A673 (cell line): ENCODE measurements around the gene DMKN. TPM values are rescaled to one million over a fixed set of nuclear protein-coding genes. Genes with fewer than 3 reads are reported as not detected.

Experiments used
- BruUV-seq: library from RNA; stranded (reverse); fragments of 400-500 nt; replicated peaks from 2 replicates; lab custom pipeline; 2021; lab: Mats Ljungman, UMichigan
- CTCF ChIA-PET: fragments of 300-600 bp; sonication (Branson Sonifier 250); formaldehyde crosslinking; loops from one replicate; lab custom pipeline; 2022; ENCODE audit warnings: antibody characterized with exemption; lab: Charles Lee
- POLR2A ChIA-PET: fragments of 300-600 bp; sonication (Branson Sonifier 250); formaldehyde crosslinking; loops from one replicate; lab custom pipeline; 2022; ENCODE audit warnings: antibody characterized with exemption; ENCODE audit not compliant: low non-redundant PET; lab: Charles Lee
- DNase-seq: peaks from one replicate; pipeline ENCODE4 v3.0.0-alpha.2; 2015; ENCODE audit warnings: low spot score
- H3K27ac ChIP-seq: fragments of 200-600 bp; sonication (generic); 2 replicates; pipeline ENCODE4 v1.5.1; 2016; ENCODE audit warnings: mixed run types, low read depth, mild to moderate bottlenecking, mixed read lengths, antibody characterized with exemption, low read length; ENCODE audit not compliant: poor library complexity, severe bottlenecking
- H3K27me3 ChIP-seq: fragments of 200-600 bp; sonication (generic); replicated peaks from 2 replicates; pipeline ENCODE4 v1.6.1; 2017; ENCODE audit warnings: mixed run types, low read depth, mild to moderate bottlenecking, mixed read lengths, antibody characterized with exemption, low read length; ENCODE audit not compliant: insufficient read depth, poor library complexity
- H3K36me3 ChIP-seq: fragments of 200-600 bp; sonication (generic); 2 replicates; pipeline ENCODE4 v1.6.1; 2016; ENCODE audit warnings: mixed run types, mild to moderate bottlenecking, mixed read lengths, antibody characterized with exemption, low read length; ENCODE audit not compliant: insufficient read depth, poor library complexity, severe bottlenecking
- H3K4me1 ChIP-seq: fragments of 200-600 bp; sonication (generic); 2 replicates; pipeline ENCODE4 v1.6.1; 2017; ENCODE audit warnings: mixed run types, mild to moderate bottlenecking, mixed read lengths, antibody characterized with exemption, low read length; ENCODE audit not compliant: insufficient read depth, poor library complexity, severe bottlenecking
- H3K4me3 ChIP-seq: fragments of 200-600 bp; sonication (generic); 2 replicates; pipeline ENCODE4 v1.5.1; 2016; ENCODE audit warnings: low read depth, mixed run types, mild to moderate bottlenecking, mixed read lengths, low read length; ENCODE audit not compliant: poor library complexity, severe bottlenecking
- H3K9me3 ChIP-seq: fragments of 200-600 bp; sonication (generic); 2 replicates; pipeline ENCODE4 v1.6.1; 2016; ENCODE audit warnings: mixed run types, low read depth, mild to moderate bottlenecking, mixed read lengths, antibody characterized with exemption, low read length; ENCODE audit not compliant: poor library complexity, severe bottlenecking
- CTCF ChIP-seq: fragments of 300-800, 200-600 bp; sonication (generic); conservative IDR thresholded peaks from 2 replicates; pipeline ENCODE4 v1.5.1; 2017; ENCODE audit warnings: low read depth, mild to moderate bottlenecking, antibody characterized with exemption, low read length, moderate library complexity, mixed read lengths
- EZH2 ChIP-seq: fragments of 200-600 bp; sonication (generic); IDR thresholded peaks from 2 replicates; pipeline ENCODE4 v1.6.1; 2017; ENCODE audit warnings: borderline replicate concordance, low read depth, mild to moderate bottlenecking, mixed read lengths, antibody characterized with exemption, low read length; ENCODE audit not compliant: poor library complexity, severe bottlenecking
- intact Hi-C: fragments of 100-400 bp; cut with micrococcal nuclease; formaldehyde crosslinking; loops from one replicate; pipeline ENCODE4 v1.10.0; 2022; ENCODE audit not compliant: unreplicated experiment
- total RNA-seq: library from RNA; stranded (reverse); gene quantifications from 2 replicates; pipeline ENCODE4 v1.2.3, GENCODE V29; 2021

Gene DMKN
- total RNA-seq, 1 experiment from 2014 or later: not detected

- DNase-seq: no peak
- H3K9me3 ChIP-seq: no peaks in the 10 kb centered on the region
- ChIA-PET CTCF (no interaction called here), POLR2A (no interaction called here)
- TF ChIP-seq EZH2 (no peak), CTCF (no peak)
- H3K4me3 ChIP-seq: no peak overlapping the region
- H3K36me3 ChIP-seq: no peaks in the 10 kb centered on the region
- peaks cover 42% of the 10 kb centered on the region for H3K27me3 ChIP-seq
- no peak overlapping the region for H3K27ac ChIP-seq
- intact Hi-C loops: no loop called here
- H3K4me1 ChIP-seq: no peaks in the 10 kb centered on the region
- BruUV-seq: no TSS peak
Observed at GRCh38 chr19:35486268-35486708, 27.2 kb downstream of the DMKN start.

GRCh38 chr19:35484252-35485036 is 29.0 kb downstream of the DMKN start:
- Histone ChIP-seq H3K27ac (no peak overlapping the region), H3K36me3 (no peaks in the 10 kb centered on the region), H3K27me3 (peaks cover 31% of the 10 kb centered on the region), H3K4me3 (no peak overlapping the region), H3K4me1 (peaks cover under 1% of the 10 kb centered on the region), H3K9me3 (no peaks in the 10 kb centered on the region)
- ChIA-PET CTCF (no interaction called here), POLR2A (no interaction called here)
- intact Hi-C loops: no loop called here
- no peak for DNase-seq
- TF ChIP-seq CTCF (no peak), EZH2 (no peak)
- BruUV-seq: no TSS peak

GRCh38 chr19:35483089-35483488 is 30.4 kb downstream of the DMKN start:
- Histone ChIP-seq H3K4me1 (peaks cover 6% of the 10 kb centered on the region), H3K27me3 (peaks cover 25% of the 10 kb centered on the region), H3K36me3 (no peaks in the 10 kb centered on the region), H3K27ac (no peak overlapping the region), H3K4me3 (no peak overlapping the region), H3K9me3 (no peaks in the 10 kb centered on the region)
- TF ChIP-seq CTCF (no peak), EZH2 (no peak)
- no peak for DNase-seq
- BruUV-seq: no TSS peak
- intact Hi-C loops: no loop called here
- ChIA-PET POLR2A (no interaction called here), CTCF (no interaction called here)
